ENCODE measurements around the gene PTPRK. TPM values are rescaled to one million over a fixed set of nuclear protein-coding genes. Genes with fewer than 3 reads are reported as not detected.
"Not testable (repeated sequence)": the region's sequence is repeated elsewhere in the genome, so short reads cannot be mapped to it uniquely, and the experiment has no call there.

Gene PTPRK
- total RNA-seq, 1 experiment from 2014 or later, result 46.5 TPM

DNA sequence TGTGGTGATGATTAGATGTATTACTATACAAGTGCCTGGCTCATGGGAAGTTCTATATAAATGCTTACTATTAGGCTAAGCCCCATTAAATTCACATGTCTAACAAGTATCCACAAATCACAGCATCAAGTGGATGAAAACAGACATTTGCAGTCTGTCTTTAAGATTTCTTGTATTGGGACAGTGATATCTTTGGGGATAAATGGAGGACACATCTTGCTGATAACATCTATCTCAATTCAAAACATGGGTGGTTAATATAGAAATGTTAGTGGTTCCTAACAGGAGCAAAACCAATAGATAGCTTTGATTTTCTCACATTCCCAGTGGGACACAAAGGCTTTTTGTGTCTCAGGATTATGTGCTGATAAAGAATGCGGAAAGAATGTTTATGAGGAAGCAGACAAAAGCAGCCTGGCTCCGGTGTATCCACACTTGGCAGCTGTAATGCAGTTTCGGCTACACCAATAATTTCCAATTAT, 29.3 kb downstream of the PTPRK start:
- peak; percentile 32 for DNase-seq (ENCODE audit: low read depth)

DNA sequence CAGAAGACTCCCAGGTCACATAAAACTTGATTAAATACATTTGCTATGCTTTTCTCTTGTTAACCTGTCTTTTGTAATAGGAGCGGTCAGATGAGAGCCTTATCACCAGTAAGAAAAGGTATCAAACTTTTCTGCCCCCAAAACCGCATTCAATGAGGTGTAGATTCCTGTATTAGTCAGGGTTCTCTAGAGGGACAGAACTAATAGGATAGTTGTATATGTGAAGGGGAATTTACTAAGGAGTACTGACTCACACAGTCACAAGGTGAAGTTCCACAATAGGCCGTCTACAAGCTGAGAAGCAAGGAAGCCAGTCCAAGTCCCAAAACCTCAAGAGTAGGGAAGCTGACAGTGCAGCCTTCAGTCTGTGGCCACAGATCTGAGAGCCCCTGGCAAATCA, 32.7 kb downstream of the PTPRK start:
- peak; percentile 74 for DNase-seq (ENCODE audit: low read depth)

DNA sequence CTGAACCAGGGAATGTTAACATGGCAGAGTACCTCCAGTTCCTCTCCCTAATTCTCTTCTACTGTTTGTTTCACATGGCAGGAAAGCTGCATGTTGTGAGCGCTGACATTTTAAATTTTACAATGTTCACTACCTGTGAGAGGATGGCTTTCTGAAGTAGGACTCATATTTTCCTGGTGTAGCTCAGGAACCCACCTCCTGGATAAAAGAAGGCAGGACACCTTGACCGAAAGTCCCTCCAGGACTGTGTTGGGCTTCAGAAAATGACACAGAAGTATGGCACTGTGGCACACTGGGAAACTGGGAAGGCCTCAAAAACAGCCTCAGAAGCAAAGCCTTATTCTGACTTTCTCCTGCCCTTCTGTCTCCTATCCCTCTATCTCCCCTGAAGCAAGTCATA, 33.3 kb downstream of the PTPRK start:
- no peak for DNase-seq (ENCODE audit: low read depth)

DNA sequence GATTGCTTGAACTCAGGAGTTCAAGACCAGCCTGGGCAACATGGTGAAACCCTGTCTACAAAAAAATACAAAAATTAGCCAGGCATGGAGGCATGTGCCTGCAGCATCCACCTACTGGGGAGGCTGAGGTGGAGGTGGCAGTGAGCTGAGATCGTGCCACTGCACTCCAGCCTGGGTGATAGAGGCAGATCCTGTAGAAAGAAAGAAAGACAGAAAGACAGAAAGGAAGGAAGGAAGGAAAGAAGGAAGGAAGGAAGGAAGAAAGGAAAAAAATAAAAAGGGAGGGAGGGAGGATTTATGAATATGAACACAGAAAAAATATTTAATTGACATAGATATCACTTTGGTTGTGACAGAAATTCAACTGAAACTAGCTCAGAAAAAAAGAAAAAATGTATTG, 33.8 kb downstream of the PTPRK start:
- not testable (repeated sequence) for DNase-seq (ENCODE audit: low read depth)

DNA sequence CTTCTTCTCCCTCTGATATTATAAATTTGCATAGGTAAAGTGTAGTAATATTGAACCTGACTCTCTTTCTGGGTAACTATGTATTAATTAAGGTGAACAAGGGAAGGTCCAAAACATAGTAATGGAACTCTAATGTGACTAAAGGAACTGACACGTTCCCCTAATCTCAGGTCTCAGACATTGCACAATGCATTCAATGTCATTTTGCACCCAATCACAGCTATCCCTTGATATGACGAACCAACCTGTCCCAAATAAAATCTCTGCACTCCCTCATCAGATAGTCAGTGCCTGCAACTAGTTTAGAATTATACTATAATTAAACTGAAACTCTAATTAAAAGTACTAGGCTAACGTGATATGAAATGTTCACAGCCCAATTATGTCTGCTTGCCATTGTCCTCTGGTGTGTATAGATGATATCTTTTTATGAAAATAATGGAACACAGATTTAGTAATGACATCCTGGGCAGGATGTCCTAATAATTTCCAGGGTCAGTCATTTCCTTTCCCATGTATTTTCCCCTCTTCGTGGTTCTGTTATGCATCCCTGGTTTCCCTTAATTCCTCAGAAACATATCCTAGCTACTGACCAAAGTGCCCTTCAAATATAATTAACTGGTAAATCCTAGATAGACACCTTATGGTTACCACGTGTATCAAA, 36.8 kb downstream of the PTPRK start:
- no peak for DNase-seq (ENCODE audit: low read depth)

DNA sequence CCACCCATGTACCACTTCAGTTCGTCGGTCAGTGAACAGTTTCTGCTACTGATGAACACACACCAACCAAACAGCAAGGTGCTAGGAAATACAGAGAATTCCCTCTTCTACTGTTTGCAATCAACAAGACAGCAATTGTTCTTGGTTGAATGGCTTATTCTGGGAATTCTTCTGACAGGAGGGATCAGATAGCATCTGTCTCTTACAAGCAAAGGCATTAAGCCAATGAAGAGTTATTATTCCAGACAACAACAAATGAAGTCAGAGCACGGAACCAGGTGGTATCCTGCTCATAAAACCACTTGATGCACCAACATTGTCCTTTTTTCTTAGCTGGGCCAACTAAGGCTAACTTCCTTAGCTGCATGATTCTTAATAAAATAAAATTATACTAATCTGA, 37.8 kb downstream of the PTPRK start:
- no peak for DNase-seq (ENCODE audit: low read depth)

DNA sequence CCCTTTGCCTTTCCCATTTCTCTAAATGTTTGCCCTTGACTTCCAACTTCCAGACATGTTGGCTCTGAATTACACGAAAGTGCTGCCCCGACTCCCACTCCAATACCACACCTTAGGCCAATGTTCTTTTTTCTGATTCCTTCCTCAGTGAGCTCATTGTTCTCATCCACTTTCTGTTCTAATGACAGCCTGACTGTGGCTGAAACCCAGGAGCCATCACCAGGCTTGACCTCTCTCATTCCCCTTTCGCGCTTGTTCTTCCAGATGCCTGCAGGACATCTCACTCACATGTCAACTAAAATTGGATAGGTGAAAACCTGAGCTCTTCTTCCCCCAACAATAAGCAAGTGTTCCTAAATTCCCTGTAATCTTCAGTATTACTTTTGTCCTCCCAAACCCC, 40.4 kb downstream of the PTPRK start:
- DNase-seq (ENCODE audit: low read depth), result no peak

DNA sequence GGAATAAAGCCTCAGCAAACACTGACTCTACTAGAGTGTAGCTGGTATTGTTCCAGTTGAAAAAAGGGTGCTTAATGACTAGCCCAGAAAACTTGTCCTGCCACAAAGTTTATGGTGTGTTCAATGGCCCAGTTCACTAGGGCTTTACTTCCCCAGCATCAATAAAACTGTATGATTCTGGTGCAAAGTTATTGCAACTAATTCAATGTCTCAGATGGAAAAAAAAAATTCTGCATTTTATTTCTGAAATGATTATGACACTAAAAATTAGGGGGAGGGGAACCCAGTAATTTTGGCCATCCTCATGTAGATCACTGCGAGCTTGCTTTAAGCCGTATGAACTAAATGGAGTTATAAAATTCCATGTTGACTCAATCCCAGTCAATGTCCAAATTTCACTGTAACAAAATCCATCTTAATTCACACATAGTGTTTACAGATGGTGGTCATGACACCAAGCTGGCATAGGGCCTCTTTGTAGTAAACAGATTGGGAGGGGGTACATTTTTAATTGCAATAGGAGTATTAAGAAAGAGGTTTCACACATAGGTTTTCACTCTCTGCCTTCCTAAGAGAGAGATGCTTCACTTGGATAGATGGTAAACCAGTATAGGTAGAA, 41.2 kb downstream of the PTPRK start:
- no peak for DNase-seq (ENCODE audit: low read depth)

DNA sequence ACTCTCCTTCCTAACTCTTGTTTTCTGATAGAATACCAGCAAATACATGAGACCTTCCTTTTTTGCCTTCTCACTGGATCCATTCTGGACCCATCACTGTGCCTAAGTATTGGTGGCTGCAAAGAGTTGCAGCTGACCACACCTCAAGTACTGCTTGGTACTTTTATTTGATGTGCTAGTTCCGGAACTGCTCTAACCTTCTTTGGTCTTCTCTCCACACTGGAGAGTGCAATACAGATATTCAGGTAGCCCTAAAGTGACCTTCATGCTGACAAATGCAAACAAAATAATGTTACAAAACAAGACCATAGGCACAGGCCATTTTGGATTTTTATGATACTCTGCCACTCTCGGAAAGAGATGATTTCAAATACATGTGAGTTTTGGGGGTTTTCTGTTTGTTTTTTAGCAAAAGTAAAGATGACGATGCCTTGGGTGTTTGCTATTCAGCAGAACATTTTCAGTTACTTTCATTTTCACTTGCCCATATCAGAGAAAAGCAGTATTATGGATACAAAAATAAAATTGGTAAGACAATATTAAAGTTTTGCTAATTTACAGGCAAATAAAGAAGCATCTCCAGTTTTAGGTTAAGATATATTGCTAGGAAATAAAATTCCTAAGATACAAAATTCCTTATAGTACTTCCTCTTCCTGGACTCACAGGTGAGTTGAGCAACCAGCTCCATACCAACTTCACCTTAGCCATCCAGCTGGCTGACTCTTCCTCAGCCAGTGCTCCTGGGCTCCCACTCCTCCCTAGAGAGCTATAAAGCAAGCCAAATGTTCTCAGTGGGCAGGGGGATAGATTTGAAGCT, 42.0 kb downstream of the PTPRK start:
- DNase-seq (ENCODE audit: low read depth), result no peak

DNA sequence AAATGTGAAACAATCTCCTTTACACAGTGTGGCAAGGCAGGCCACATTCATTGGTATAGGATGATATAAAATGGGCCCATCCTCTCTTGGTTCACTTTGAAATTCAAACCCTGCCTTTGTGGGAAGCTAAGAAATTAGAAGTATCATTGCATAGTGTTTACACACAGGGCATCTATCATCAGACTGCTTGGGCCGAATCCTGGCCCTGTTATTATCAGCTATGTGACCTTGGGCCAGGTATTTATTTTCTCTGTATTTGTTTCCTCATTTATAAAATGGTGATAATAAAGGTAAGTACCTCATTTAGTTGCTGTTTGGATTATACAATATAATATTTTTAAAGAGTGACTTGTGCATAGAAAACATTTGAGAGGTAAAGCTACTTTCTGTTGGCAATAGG, 45.5 kb downstream of the PTPRK start:
- no peak for DNase-seq (ENCODE audit: low read depth)

DNA sequence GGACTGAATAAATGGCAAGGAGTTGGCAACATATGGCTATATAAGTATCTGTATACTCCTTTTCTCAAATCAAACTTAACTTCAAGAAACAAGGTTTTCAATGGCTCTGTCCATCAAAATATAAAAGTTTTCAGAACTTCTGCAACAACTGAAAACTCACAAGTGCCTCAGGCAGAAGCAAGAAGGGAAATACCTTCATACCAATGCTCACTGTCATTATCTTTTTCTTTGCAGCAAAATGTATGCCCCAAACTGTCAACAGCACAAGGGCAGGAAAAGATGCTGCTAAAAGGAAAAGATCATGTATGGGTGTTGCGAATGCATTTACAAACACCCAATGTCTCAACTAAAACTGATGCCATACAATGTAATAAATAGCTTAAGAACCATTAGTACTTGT, 45.9 kb downstream of the PTPRK start:
- no peak for DNase-seq (ENCODE audit: low read depth)

DNA sequence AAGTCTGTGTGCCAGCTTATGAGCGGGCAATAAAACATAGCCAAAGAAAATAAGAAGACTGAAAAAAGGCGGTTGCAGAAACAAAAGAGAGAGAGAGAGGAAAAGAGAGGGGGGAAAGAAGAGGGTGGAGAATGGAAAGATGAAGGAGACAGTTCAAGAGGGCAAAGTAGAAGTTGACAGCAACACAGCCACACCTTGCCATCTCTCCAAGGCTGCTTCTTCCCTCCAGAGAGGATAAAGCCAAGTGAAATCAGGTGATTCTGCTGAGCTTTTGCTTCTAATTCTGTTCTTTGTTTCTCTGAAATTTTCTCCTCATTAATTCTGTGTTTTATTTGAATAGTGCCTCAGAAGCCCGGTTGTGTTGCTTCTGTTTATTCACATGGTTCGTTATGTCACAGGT, 48.5 kb downstream of the PTPRK start:
- no peak for DNase-seq (ENCODE audit: low read depth)

DNA sequence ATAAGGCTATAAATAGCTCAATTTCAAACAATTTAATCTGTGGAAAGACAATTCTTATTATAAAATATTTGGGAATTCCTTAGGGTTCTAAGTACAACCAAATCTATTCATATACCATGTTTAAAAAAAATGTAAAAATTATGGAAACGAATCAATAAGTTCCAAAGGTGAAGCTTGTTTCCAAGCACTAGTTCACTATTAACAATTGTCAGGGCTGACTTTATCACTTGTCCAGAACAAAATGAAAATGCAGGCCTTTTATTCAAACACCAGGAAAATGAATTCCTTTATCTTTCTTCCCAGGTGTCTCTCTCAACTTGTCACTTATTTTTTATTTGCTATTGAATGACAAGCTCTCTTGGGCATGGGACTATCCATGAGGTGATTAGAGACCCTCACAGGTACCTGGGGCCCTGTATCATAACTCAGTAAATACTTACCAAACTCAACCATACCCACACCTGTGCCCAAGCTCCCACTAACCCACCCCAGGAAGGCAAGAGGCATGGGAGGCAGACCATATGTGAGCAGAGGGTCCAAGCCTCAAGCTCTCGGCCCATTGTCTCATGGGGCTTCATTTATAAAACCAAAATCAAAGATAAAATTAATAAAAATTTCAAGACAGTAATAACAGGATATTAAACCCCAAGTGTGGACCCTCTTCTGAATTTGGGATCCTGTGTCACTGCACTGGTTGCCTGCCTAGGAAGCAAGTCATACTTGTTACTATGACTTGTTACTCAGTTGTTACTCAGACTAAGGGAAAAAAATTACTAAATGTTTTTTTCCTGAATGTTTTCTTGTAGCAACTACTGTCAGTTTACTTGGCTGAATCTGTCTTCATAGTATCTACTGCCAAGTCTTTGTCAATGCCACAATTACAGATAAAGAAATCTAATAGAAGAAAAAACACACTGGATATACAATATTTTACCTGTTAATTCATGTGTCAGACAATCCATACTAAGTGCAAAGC, 54.7 kb downstream of the PTPRK start:
- DNase-seq (ENCODE audit: low read depth), result no peak

DNA sequence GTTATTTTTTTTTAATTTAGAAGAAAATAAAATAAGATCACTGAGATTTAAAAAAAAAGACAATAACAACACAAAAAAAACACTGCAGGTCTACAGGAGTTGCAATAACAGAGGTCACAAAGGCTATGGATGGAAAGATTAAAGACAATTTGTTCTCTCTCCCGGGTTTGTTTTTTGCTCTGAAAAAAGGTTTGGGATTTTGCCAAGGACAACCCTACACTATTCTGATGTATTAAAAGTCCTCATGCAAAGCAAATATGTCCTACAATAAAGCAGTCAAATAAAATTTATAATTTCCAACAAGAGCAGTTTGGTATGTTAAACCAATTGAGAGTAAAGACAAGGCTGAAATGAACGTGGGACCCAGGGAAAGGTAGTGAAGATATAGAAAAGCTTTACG, 55.6 kb downstream of the PTPRK start:
- DNase-seq (ENCODE audit: low read depth), result no peak

DNA sequence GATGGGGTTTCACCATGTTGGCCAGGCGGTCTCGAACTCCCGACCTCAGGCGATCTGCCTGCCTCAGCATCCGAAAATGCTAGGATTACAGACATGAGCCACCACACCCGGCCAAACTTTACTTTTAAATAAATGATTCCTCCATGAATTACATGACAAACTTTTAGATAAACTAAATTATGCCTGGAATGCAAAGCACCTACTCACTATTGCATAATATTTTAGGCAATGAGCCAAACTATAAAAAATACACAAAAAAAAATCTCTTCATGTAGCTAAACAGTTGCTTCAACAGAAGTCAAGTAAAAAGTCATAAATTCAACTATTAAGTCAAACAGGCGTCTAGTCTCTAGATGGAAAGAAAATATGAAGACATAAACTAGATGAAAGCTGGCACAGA, 56.5 kb downstream of the PTPRK start:
- DNase-seq (ENCODE audit: low read depth), result no peak

DNA sequence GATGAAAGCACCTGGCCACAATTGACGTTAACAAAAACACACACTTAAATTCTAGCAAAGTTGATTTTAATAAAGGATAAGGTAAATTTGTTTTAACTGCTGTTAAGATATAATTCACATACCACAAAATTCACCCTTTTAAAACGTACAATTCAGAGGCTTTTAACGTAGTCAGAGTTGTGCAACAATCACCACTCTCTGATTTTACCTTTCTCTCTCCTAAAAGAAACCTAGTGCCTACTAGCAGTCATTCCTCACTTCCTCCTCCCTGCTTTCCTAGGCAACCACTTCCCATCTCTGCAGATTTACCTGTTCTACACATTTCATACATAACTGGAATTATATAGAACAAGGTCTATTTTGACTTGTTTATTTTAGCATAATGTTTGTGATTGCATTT, 58.9 kb downstream of the PTPRK start:
- DNase-seq (ENCODE audit: low read depth), result no peak

DNA sequence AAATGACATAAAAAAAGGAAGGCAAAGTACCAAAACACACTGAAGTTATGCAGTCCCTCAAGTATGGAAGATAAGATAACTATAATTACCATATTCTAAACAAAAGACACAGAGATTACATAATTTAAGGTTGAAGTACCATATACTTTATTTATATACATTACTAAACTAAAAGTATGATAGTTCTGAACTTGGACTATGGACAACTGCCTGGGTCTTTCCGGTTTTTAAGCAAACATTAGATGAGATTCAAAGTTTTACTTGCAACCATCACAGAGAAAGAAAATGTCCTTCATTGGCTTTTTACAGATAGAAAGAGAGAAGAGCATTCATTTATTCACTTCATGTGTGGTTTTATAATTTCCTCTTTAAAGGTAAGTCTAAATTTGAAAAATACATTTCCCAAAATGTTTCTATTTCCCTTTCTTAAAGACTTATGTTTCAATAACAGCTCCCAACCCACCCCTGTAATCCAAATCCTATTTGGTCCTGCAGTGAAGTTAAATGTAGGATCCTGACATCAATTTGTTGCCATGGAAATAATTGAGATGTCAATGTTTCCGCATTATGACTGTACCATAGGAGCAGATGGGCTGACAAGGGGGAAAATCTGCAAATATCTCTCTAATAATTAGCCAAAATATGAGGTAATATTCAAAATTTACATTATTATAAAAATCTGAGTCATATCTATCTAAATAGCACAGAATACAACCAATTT, 63.7 kb downstream of the PTPRK start:
- no peak for DNase-seq (ENCODE audit: low read depth)

DNA sequence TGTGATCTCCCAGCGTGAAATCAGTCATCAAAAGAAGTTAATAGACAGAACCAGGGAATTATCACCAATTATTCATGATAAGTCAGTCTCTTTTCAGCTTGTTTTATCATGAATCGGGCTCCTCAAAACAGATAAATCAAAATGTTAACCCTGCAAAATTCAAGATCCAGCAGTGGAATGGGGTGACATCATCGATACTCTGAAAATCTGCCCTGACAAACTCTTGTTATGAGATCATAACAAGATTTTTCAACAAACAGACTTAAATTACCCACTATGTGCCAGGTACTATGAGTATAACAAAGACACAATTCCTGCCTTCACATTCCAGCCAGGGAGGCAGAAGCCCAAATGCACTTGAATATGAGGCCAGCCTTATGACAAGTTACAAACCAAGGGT, 64.4 kb downstream of the PTPRK start:
- no peak for DNase-seq (ENCODE audit: low read depth)

DNA sequence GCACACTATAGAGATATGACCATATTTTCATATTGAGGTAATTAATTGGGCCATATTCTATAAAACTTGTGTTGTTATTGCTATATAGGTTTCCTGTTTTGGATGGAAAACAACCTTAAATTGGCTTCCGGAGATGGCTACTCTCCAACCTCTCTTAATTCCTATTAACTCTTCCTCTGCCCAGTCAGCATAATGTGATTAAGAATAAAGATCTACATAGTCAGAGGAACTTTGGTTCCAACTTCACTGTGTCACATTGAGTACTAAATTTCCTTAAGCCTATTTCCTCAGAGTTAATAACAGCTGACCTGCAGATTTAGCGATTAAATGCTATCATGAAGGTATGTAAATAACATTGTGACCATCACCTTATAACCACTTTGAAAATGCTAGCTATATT, 67.7 kb downstream of the PTPRK start:
- no peak for DNase-seq (ENCODE audit: low read depth)

DNA sequence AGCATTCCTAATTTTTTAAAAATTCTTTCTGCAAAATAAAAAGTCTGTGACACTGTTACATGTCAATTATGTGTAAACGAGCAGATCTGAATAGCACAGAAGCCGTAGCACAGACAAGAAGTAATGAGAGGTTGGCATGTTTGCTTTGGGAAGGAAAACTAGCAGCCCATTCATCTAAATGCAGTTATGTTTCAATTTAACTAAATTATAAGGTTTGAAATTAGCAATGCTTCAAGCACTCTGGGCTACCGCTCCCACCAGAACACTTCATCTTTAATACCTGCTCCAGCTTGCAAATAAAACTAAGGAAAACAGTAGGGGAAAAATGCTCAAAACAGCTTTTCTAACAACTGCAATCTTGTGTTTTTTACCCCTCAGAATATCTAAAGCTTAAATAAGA, 73.9 kb downstream of the PTPRK start:
- DNase-seq (ENCODE audit: low read depth), result no peak

DNA sequence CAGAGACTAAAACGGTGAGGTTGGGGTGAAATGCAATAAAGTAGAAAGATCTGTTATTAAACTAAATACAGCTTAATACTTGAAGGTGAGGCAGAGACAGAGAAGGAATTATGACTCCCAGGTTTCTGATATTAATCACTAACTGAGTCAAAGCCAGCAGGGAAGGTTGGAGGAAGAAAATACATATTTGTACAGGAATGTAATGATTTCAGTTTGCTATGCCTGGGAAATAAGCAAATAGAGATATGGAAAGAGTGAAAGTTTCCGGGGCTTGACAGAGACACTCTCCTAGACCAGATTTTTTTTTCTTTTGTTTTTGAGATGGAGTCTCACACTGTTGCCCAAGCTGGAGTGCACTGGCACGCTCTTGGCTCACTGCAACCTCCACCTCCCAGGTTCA, 76.8 kb downstream of the PTPRK start:
- DNase-seq (ENCODE audit: low read depth), result no peak
